GM12878 (cell line): Measurements from ENCODE around the gene FBXL12. TPM values are rescaled to one million over a fixed set of nuclear protein-coding genes. Genes with fewer than 3 reads are reported as not detected.

ENCODE experiments used
- ATAC-seq: fragments of 200-7000 bp; cut with Tn5 transposase; 3 replicates; pipeline ENCODE4 v1.9.1; 2020; ENCODE audit warnings: mild to moderate bottlenecking, moderate library complexity
- BruUV-seq: library from RNA; stranded (reverse); fragments of 400-500 nt; replicated peaks from 2 replicates; lab custom pipeline; 2021; lab: Mats Ljungman, UMichigan
- CTCF ChIA-PET: fragments of 300-600 bp; sonication (Branson Sonifier 250); formaldehyde crosslinking; extraction: SDS; loops from one replicate; lab custom pipeline; 2021; ENCODE audit warnings: inconsistent platforms; lab: Yijun Ruan, JAX
- POLR2A ChIA-PET: fragments of 350-600 bp; formaldehyde crosslinking; extraction: SDS; loops from one replicate; lab custom pipeline; 2021; ENCODE audit warnings: inconsistent platforms; lab: Charles Lee
- RAD21 ChIA-PET: fragments of 300-600 bp; sonication (Branson Sonifier 250); formaldehyde crosslinking; loops from one replicate; lab custom pipeline; 2023; ENCODE audit warnings: antibody characterized with exemption; ENCODE audit not compliant: unreplicated experiment; lab: Charles Lee
- SMC1A ChIA-PET: fragments of 300-600 bp; sonication (Branson Sonifier 250); formaldehyde crosslinking; loops from one replicate; lab custom pipeline; 2023; ENCODE audit not compliant: unreplicated experiment, uncharacterized antibody; lab: Charles Lee
- DNase-seq: peaks from one replicate; pipeline ENCODE4 v3.0.0-alpha.2; 2011; ENCODE audit warnings: low read depth, low spot score
- FAIRE-seq: peaks from 3 replicates; lab custom pipeline; 2011; peaks lifted over from hg19 to GRCh38; lab: Jason Lieb, UNC
- H2AFZ ChIP-seq: 2 replicates; pipeline ENCODE4 v1.6.0; 2011; ENCODE audit warnings: low read depth, low read length, control low read depth; ENCODE audit not compliant: control insufficient read depth
- H3K27ac ChIP-seq: 2 replicates; pipeline ENCODE4 v1.5.1; 2011; ENCODE audit warnings: control low read depth; ENCODE audit not compliant: control insufficient read depth, insufficient read depth
- H3K27me3 ChIP-seq, 2 experiments: replicated peaks in 1 of 2; 2 replicates each; pipeline versions ENCODE4 v1.6.0 to v1.6.1; 2011; ENCODE audit warnings: low read length in 1 of 2; ENCODE audit not compliant: control insufficient read depth in 2 of 2, insufficient read depth in 2 of 2
- H3K36me3 ChIP-seq, 2 experiments: 2 replicates each; pipeline ENCODE4 v1.5.1; 2011; ENCODE audit warnings: low read length in 1 of 2; ENCODE audit not compliant: control insufficient read depth in 2 of 2, insufficient read depth in 2 of 2
- H3K4me1 ChIP-seq: 2 replicates; pipeline ENCODE4 v1.6.1; 2011; ENCODE audit warnings: mild to moderate bottlenecking, low read length, moderate library complexity, mixed read lengths; ENCODE audit not compliant: control insufficient read depth, insufficient read depth
- H3K4me2 ChIP-seq: 2 replicates; pipeline ENCODE4 v1.6.0; 2011; ENCODE audit warnings: control low read depth; ENCODE audit not compliant: control insufficient read depth, insufficient read depth
- H3K4me3 ChIP-seq: fragments of 200-600 bp; sonication (generic); 2 replicates; pipeline ENCODE4 v1.5.1; 2016
- H3K79me2 ChIP-seq: 2 replicates; pipeline ENCODE4 v1.6.0; 2011; ENCODE audit warnings: low read length; ENCODE audit not compliant: control insufficient read depth, insufficient read depth
- H3K9ac ChIP-seq: 2 replicates; pipeline ENCODE4 v1.8.0; 2011; ENCODE audit warnings: low read length, control low read depth, mixed read lengths; ENCODE audit not compliant: control insufficient read depth, insufficient read depth
- H3K9me3 ChIP-seq: replicated peaks from 3 replicates; pipeline ENCODE4 v1.5.1; 2011; ENCODE audit warnings: mild to moderate bottlenecking, low read length; ENCODE audit not compliant: control insufficient read depth, insufficient read depth
- H4K20me1 ChIP-seq: 2 replicates; pipeline ENCODE4 v1.6.0; 2011; ENCODE audit not compliant: control insufficient read depth, insufficient read depth
- CBX3 ChIP-seq: fragments of 200-600 bp; sonication (generic); IDR thresholded peaks from 2 replicates; pipeline ENCODE4 v1.6.1; 2016; ENCODE audit warnings: low read depth, borderline replicate concordance
- HCFC1 ChIP-seq: fragments of 150-350 bp; IDR thresholded peaks from 2 replicates; pipeline ENCODE4 v1.6.1; 2014; ENCODE audit warnings: low read length
- MTA2 ChIP-seq: fragments of 450-650 bp; IDR thresholded peaks from 2 replicates; pipeline ENCODE4 v1.6.1; 2016; ENCODE audit warnings: low read depth, mild to moderate bottlenecking, moderate library complexity
- MXI1 ChIP-seq: fragments of 150-350 bp; IDR thresholded peaks from 2 replicates; pipeline ENCODE4 v1.6.1; 2011; ENCODE audit warnings: low read depth, mild to moderate bottlenecking, inconsistent platforms, low read length, improper control_type of control experiment
- NFYB ChIP-seq: IDR thresholded peaks from 2 replicates; pipeline ENCODE4 v1.6.1; 2011; ENCODE audit warnings: low read depth, mild to moderate bottlenecking, low read length, improper control_type of control experiment, moderate library complexity; ENCODE audit not compliant: insufficient read depth
- PML ChIP-seq: IDR thresholded peaks from 2 replicates; pipeline ENCODE4 v1.6.1; 2012; ENCODE audit warnings: low read length, inconsistent platforms
- RBBP5 ChIP-seq: fragments of 200-600 bp; sonication (generic); conservative IDR thresholded peaks from 2 replicates; pipeline ENCODE4 v1.6.1; 2016
- SKIL ChIP-seq: fragments of 450-650 bp; IDR thresholded peaks from 2 replicates; pipeline ENCODE4 v1.6.1; 2017; ENCODE audit warnings: mild to moderate bottlenecking, low read depth, inconsistent platforms; ENCODE audit not compliant: poor library complexity, severe bottlenecking
- SPI1 ChIP-seq: IDR thresholded peaks from 2 replicates; pipeline ENCODE4 v1.6.1; 2011; ENCODE audit warnings: low read depth, mild to moderate bottlenecking, low read length, moderate library complexity, borderline replicate concordance; ENCODE audit not compliant: insufficient read depth
- SREBF2 ChIP-seq: IDR thresholded peaks from 2 replicates; pipeline ENCODE4 v1.6.1; 2012; ENCODE audit warnings: mild to moderate bottlenecking, low read length
- SUPT20H ChIP-seq: IDR thresholded peaks from 2 replicates; pipeline ENCODE4 v1.6.1; 2011; ENCODE audit warnings: low read depth, mild to moderate bottlenecking, low read length, moderate library complexity, borderline replicate concordance; ENCODE audit not compliant: control insufficient read depth
- SUZ12 ChIP-seq: fragments of 200-600 bp; sonication (generic); IDR thresholded peaks from one replicate; pipeline ENCODE4 v1.6.1; 2018; ENCODE audit warnings: antibody characterized with exemption, mild to moderate bottlenecking; ENCODE audit not compliant: unreplicated experiment
- ZNF207 ChIP-seq: fragments of 450-650 bp; IDR thresholded peaks from 2 replicates; pipeline ENCODE4 v1.6.1; 2014; ENCODE audit warnings: antibody characterized with exemption, mild to moderate bottlenecking, borderline replicate concordance
- ZSCAN29 ChIP-seq: fragments of 450-650 bp; IDR thresholded peaks from 2 replicates; pipeline ENCODE4 v1.6.1; 2017; ENCODE audit warnings: mild to moderate bottlenecking, moderate library complexity
- in situ Hi-C: fragments of 300-500 bp; cut with MboI; formaldehyde crosslinking; loops from 9 replicates; pipeline ENCODE4 v1.14.3; 2018; ENCODE audit warnings: mixed read lengths
- intact Hi-C: fragments of 100-400 bp; cut with micrococcal nuclease; formaldehyde crosslinking; loops from one replicate; pipeline ENCODE4 v1.14.2; 2022; ENCODE audit not compliant: unreplicated experiment
- polyA plus RNA-seq, 11 experiments: library from polyadenylated mRNA; depleted of rRNA in 4 of 11; unstranded in 6 of 11; stranded (reverse) in 5 of 11; fragments of >200 nt; fragmentation: Nextera tagmentation in 4 of 11; fragmentation: Illumina TruSeq in 1 of 11; extraction: Ambion mirVana in 4 of 11; extraction: Trizol in 1 of 11; gene quantifications; 1 replicate in 1 of 11; 2 replicates in 10 of 11; pipeline versions ENCODE4 v1.2.1 to v1.2.3, GENCODE V29; 2011 to 2016; ENCODE audit warnings: inconsistent platforms in 2 of 11, missing spikeins in 2 of 11, low read depth in 1 of 11
- total RNA-seq, 4 experiments: library from RNA; depleted of rRNA in 3 of 4; stranded (reverse); fragments of >200 nt in 3 of 4; fragmentation: Illumina TruSeq in 1 of 4; extraction: Trizol in 1 of 4; gene quantifications; 2 replicates each; pipeline versions ENCODE4 v1.2.1 to v1.2.3, GENCODE V29; 2013 to 2021

Gene FBXL12
- total and polyA plus RNA-seq, 10 of the 15 experiments (the other 5 are each of a cell fraction or from before 2014, with no cell fraction given) = 1.4 to 40.0 (median 23.2) TPM

GRCh38 chr19:9860407-9860806 lies 41.5 kb upstream of the FBXL12 start (continued):
- TF ChIP-seq MTA2 (no peak), SUPT20H (no peak), SREBF2 (no peak), PML (no peak), SUZ12 (no peak)

- H3K36me3 ChIP-seq = no peaks in the 10 kb centered on the region
- peaks cover 16% of the 10 kb centered on the region for H3K4me1 ChIP-seq
- TF ChIP-seq MXI1 (no peak), MTA2 (no peak), SPI1 (no peak), NFYB (no peak), ZSCAN29 (no peak), ZNF207 (no peak), HCFC1 (no peak), SKIL (no peak), SREBF2 (no peak), RBBP5 (no peak), CBX3 (no peak)
- H4K20me1 ChIP-seq = no peaks in the 10 kb centered on the region
- POLR2A ChIA-PET = interaction anchor here (1.3 kb wide), 1 partner anchor 32 kb away, joined by 3 read pairs; the partner anchor contains the start of gene UBL5
- no peak overlapping the region for H3K9ac ChIP-seq
- RAD21 ChIA-PET = interaction anchor here (0.6 kb wide), 1 partner anchor 306 kb away, joined by 3 read pairs; no protein-coding TSS in a partner anchor
- H3K27me3 ChIP-seq = no peaks in the 10 kb centered on the region
- no peaks in the 10 kb centered on the region for H3K9me3 ChIP-seq
- H3K4me2 ChIP-seq = no peak overlapping the region
- H2AFZ ChIP-seq = no peak overlapping the region
- no TSS peak for BruUV-seq
- in situ Hi-C loops (no loop called here), intact Hi-C loops (no loop called here)
- H3K27ac ChIP-seq = no peak overlapping the region
- H3K79me2 ChIP-seq = no peaks in the 10 kb centered on the region
- FAIRE-seq (no peak), DNase-seq (no peak), ATAC-seq (no peak)
- no peak overlapping the region for H3K4me3 ChIP-seq
- CTCF ChIA-PET = no interaction called here
- SMC1A ChIA-PET = no interaction called here
Observed at GRCh38 chr19:9858766-9859165, 39.9 kb upstream of the FBXL12 start.
